ENCODE data around the gene EDC4. TPM values are rescaled to one million over a fixed set of nuclear protein-coding genes. Genes with fewer than 3 reads are reported as not detected.

Gene EDC4
- total RNA-seq, 4 donors from 2014 or later: 31.4 to 68.2 (median 41.2) TPM

DNA sequence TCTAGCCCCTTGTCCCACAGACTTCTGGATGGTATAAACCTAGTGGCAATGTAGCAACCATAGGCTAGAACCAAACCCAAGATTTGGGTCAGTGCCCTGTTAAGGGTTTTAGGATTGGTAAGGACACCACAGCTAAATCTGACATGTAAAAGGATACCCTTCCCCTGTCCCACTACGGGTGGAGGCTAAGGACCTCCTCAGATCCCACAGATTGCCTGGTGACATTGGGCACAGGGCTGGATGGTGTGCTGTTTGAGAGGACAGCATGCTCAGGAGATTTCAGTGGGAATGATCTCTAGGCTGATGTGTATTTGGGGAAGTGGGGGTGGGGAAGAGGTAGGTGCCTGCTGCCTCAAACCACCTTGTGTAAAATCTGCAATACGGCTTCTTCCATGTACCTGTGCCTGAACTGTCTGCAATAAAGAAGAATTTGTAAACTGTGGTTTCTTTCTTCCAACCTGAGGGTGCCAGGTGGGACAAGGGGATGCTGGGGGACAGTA lies 671 bp upstream of the EDC4 start:
- H3K4me1 ChIP-seq: peaks cover 18 to 22% of the 10 kb centered on the region in 2 donors
- peak overlapping the region; percentile 20 to 67 (median 37) for H3K27ac ChIP-seq
- no peaks in the 10 kb centered on the region for H3K9me3 ChIP-seq
- H3K27me3 ChIP-seq: no peaks in the 10 kb centered on the region
- peaks cover 14 to 34% of the 10 kb centered on the region in 2 donors for H3K36me3 ChIP-seq
- TF ChIP-seq, protein P1, sequence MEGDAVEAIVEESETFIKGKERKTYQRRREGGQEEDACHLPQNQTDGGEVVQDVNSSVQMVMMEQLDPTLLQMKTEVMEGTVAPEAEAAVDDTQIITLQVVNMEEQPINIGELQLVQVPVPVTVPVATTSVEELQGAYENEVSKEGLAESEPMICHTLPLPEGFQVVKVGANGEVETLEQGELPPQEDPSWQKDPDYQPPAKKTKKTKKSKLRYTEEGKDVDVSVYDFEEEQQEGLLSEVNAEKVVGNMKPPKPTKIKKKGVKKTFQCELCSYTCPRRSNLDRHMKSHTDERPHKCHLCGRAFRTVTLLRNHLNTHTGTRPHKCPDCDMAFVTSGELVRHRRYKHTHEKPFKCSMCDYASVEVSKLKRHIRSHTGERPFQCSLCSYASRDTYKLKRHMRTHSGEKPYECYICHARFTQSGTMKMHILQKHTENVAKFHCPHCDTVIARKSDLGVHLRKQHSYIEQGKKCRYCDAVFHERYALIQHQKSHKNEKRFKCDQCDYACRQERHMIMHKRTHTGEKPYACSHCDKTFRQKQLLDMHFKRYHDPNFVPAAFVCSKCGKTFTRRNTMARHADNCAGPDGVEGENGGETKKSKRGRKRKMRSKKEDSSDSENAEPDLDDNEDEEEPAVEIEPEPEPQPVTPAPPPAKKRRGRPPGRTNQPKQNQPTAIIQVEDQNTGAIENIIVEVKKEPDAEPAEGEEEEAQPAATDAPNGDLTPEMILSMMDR (IDR thresholded peaks at IDR 0.05): no peak
- no peak for TF ChIP-seq POLR2A (IDR thresholded peaks at IDR 0.05)
- no peak overlapping the region for H3K4me3 ChIP-seq (replicated peaks in 1 of 3)
- intact Hi-C loops (cut with DNase I): no loop called here
- 83 to 86% methylated on average over 1 to 2 of the region's 2 CpGs for WGBS, 2 donors
- DNase-seq: no peak

DNA sequence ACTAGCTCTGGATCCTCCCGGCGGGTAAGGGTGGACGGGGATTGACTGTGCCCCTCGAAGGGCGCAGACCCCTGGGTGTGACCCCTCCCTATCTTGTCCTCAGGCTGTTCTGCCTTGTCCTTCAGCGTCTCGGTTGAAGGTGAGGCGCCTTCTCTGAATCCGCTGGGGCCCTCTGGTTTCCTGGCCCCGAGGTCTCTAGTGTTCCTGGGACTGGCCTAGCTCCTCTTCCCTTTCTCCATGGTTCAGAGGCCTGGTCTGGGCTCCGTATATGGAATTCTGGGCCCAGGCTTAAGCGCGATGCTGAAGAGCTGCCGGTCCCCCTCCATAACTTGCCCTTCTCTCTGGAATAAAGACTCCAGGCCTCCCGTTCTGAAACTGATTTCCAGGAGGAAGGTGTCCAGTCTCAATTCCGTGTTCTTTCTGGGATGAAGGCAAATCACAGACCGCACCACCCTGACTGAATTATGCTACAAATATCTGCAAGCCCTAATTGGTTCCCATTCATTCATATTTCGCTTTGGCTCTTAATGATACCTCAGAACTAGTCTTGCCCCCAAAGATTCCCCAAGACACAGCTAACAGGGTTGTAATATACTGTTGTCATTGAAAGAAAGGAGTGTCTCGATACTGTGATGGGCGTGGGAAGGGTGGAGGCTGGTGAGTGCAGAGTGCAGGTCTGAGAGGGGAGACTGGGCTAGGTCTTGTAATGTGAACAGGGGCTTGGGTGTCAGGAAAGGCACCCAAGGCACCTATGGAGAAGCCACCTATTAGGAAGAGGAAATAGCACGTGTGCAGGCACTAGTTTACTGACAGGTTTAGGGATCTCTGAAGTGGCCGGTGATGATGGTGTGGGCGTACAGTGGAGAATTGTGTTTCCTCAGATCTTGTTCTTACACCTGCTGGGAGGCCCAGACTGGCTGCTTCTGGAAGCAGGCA lies 851 bp downstream of the EDC4 start:
- Histone ChIP-seq H3K36me3 (peaks cover 25 to 34% of the 10 kb centered on the region in 2 donors), H3K27ac (peak overlapping the region in 2 of 3 donors; percentile 37 to 39), H3K27me3 (no peaks in the 10 kb centered on the region), H3K9me3 (no peaks in the 10 kb centered on the region), H3K4me1 (peaks cover 18 to 22% of the 10 kb centered on the region in 2 donors), H3K4me3 (replicated peaks in 1 of 3) (peak overlapping the region; percentile 60 to 92 (median 90))
- no peak for DNase-seq
- 15 to 27% methylated on average over 13 to 23 of the region's 23 CpGs for WGBS, 2 donors
- intact Hi-C loops (cut with DNase I): no loop called here
- TF ChIP-seq, protein P1 (IDR thresholded peaks at IDR 0.05): no peak
- TF ChIP-seq POLR2A (IDR thresholded peaks at IDR 0.05): no peak

DNA sequence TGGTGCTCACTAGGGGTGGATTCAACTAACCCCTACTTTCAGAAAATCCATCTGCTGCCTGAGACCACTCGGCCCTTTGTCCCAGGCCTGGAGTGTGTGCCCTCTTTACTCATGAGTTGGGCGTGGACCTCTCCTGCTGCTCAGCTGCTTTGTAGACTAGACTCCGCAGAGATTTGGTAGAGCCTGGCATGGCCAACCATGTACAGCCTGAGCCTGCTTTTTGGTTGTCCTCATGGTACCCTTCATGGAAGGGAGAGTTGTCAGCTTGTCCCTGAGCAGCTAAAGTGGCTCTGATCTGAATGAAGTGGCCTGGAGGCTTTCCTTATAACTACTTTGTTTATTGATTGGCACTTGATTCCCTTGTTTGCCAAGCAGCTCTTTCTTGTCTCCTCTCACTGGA lies 1.5 kb downstream of the EDC4 start:
- intact Hi-C loops (cut with DNase I): no loop called here
- Histone ChIP-seq H3K36me3 (peaks cover 32 to 39% of the 10 kb centered on the region in 2 donors), H3K27ac (no peak overlapping the region)

DNA sequence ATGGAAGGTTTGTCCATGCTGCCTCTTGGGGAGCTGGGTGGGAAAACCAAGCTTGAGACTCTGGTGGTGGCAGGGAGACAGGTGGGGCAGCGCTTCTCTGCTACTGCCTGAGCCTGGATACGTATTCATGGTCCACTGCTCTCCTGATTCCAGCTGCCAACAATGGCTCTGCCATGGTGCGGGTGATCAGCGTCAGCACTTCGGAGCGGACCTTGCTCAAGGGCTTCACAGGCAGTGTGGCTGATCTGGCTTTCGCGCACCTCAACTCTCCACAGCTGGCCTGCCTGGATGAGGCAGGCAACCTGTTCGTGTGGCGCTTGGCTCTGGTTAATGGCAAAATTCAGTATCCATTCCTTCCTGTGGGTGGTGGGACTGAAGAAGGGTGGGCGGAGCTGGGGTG lies 4.2 kb downstream of the EDC4 start:
- Histone ChIP-seq H3K4me1 (peaks cover 18 to 22% of the 10 kb centered on the region in 2 donors), H3K36me3 (peaks cover 52 to 58% of the 10 kb centered on the region in 2 donors), H3K27me3 (no peaks in the 10 kb centered on the region), H3K27ac (no peak overlapping the region), H3K9me3 (no peaks in the 10 kb centered on the region), H3K4me3 (replicated peaks in 1 of 3) (no peak overlapping the region)
- intact Hi-C loops (cut with DNase I): no loop called here
- no peak for TF ChIP-seq POLR2A (IDR thresholded peaks at IDR 0.05)
- TF ChIP-seq, protein P1 (IDR thresholded peaks at IDR 0.05): no peak
- DNase-seq: no peak
- WGBS, 2 donors: 92% methylated on average over 9 to 11 of the region's 11 CpGs

More for the DNA sequence above, 1.5 kb downstream of the EDC4 start:
- 71% methylated on average over 3 of the region's 3 CpGs; no CpG with 5 or more reads in 1 of the 2 donors for WGBS, 2 donors
- DNase-seq: no peak
- Histone ChIP-seq H3K27me3 (no peaks in the 10 kb centered on the region), H3K4me1 (peaks cover 18 to 22% of the 10 kb centered on the region in 2 donors), H3K4me3 (replicated peaks in 1 of 3) (peak overlapping the region in 1 of 3 donors; percentile 90), H3K9me3 (no peaks in the 10 kb centered on the region)
- no peak for TF ChIP-seq POLR2A (IDR thresholded peaks at IDR 0.05)
- TF ChIP-seq, protein P1 (IDR thresholded peaks at IDR 0.05): no peak

DNA sequence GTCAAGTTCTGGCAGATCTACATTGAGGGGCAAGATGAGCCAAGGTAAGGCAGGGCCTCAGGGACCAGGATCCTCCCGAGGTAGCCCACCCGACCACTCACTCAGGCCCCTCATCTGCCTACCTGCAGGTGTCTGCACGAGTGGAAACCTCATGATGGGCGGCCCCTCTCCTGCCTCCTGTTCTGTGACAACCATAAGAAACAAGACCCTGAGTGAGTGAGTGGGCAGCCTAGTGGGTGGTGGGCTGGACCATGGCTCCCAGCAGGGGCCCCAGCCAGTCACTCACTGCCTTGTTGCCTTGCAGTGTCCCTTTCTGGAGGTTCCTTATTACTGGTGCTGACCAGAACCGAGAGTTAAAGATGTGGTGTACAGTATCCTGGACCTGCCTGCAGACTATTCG lies 5.4 kb downstream of the EDC4 start:
- H3K27ac ChIP-seq: no peak overlapping the region
- H3K27me3 ChIP-seq: no peaks in the 10 kb centered on the region
- H3K36me3 ChIP-seq: peaks cover 54 to 68% of the 10 kb centered on the region in 2 donors
- no peaks in the 10 kb centered on the region for H3K9me3 ChIP-seq
- intact Hi-C loops (cut with DNase I): no loop called here
- TF ChIP-seq POLR2A (IDR thresholded peaks at IDR 0.05): no peak
- TF ChIP-seq, protein P1 (IDR thresholded peaks at IDR 0.05): no peak
- no peak for DNase-seq
- H3K4me3 ChIP-seq (replicated peaks in 1 of 3): no peak overlapping the region
- H3K4me1 ChIP-seq: peaks cover 18% of the 10 kb centered on the region in 2 donors
- 87 to 94% methylated on average over 3 to 5 of the region's 6 CpGs for WGBS, 2 donors
